ENCODE results near the gene RASGEF1B. TPM values are rescaled to one million over a fixed set of nuclear protein-coding genes. Genes with fewer than 3 reads are reported as not detected.

RASGEF1B gene
- 0.28 and 0.36 TPM in 2 replicates for total RNA-seq (2012; rRNA removed)
- polyA plus RNA-seq (2012; rRNA removed), result 0.09 TPM in 2 replicates
- polyA plus RNA-seq (2012; cell fraction: cytosol; rRNA removed), result 0.04 TPM in 1 of 2 replicates, not detected in the other
- 0.05 and 0.10 TPM in 2 replicates for polyA plus RNA-seq (2012; cell fraction: nucleus; rRNA removed; ENCODE audit: low replicate concordance)
- Bru-seq, nascent RNA, result percentile 43 among the genes with signal in this experiment
- percentile 35 among the genes with signal in this experiment for BruChase-seq, experiment 1, labeled RNA remaining after a 6-hour chase
- BruChase-seq, experiment 2, labeled RNA remaining after a 2-hour chase, result percentile 33 among the genes with signal in this experiment
- long read RNA-seq, partial matches to known transcripts, result 1 of 8 reads
- long read RNA-seq, other reads (novel, unspliced or antisense), result 4 of 8 reads

- no peak within 1 kb of the TSS for H2AK9ac ChIP-seq (replicated peaks; ENCODE audit: low read depth, low read length, poor library complexity)
- no peak within 1 kb of the TSS for H2BK5ac ChIP-seq (ENCODE audit: low read depth, low read length, poor library complexity, severe bottlenecking)
- no peak within 1 kb of the TSS for H3K14ac ChIP-seq (replicated peaks; ENCODE audit: low read depth, low read length)
- no peak within 1 kb of the TSS for H2AK5ac ChIP-seq (ENCODE audit: low read depth, low read length)
- 2% methylated on average over 17 of the region's 71 CpGs; no CpG with 5 or more reads in 1 of the 2 experiments for WGBS, 2 experiments (ENCODE audit: extremely low coverage in 2 of 2, insufficient read length in 1 of 2)
- H2BK15ac ChIP-seq (ENCODE audit: low read depth, low read length), result no peak within 1 kb of the TSS
- in situ Hi-C loops (cut with MboI; ENCODE audit: low sequenced_read_pairs) (no loop called here), intact Hi-C loops (cut with micrococcal nuclease) (loop anchor here (5.0 kb wide), 2 partner anchors 44 to 96 kb away; no protein-coding TSS in a partner anchor), dilution Hi-C loops (cut with HindIII; ENCODE audit: low sequenced_read_pairs, unreplicated experiment) (no loop called here)
- H3K18ac ChIP-seq (ENCODE audit: low read depth, low read length), result no peak within 1 kb of the TSS
- H4K5ac ChIP-seq (ENCODE audit: low read depth, low read length), result no peak within 1 kb of the TSS
- no peak within 1 kb of the TSS for H3K27ac ChIP-seq (ENCODE audit: insufficient read depth, low read length)
- H2AFZ ChIP-seq (replicated peaks; ENCODE audit: low read length, poor library complexity), result peak within 1 kb of the TSS; percentile 88
- no peak within 1 kb of the TSS for H4K8ac ChIP-seq (ENCODE audit: low read depth in 2 of 2, low read length in 2 of 2)
- no peaks in the 10 kb centered on the region for H3K9me3 ChIP-seq (ENCODE audit: control insufficient read depth, insufficient read depth, low read length)
- H4K20me1 ChIP-seq (ENCODE audit: insufficient read depth, low read length), result no peaks in the 10 kb centered on the region
- CTCF ChIA-PET, result interaction anchor here (1.0 to 2.0 kb wide), 4 partner anchors 13 to 797 kb away, joined by 3 to 5 read pairs (median 3); no protein-coding TSS in a partner anchor
- POLR2A ChIA-PET (ENCODE audit: unreplicated experiment), result no interaction called here
- no peaks in the 10 kb centered on the region for H3K79me1 ChIP-seq (ENCODE audit: low read depth in 1 of 2, low read length in 2 of 2)
- no peak within 1 kb of the TSS for H3K4ac ChIP-seq (ENCODE audit: low read depth, low read length)
- H3K9me1 ChIP-seq (ENCODE audit: insufficient read depth, low read length), result no peaks in the 10 kb centered on the region; the same call in 1 of the 2 replicates
- H3K23ac ChIP-seq (ENCODE audit: low read depth, low read length), result peak within 1 kb of the TSS; percentile 52; the same call in 1 of the 2 replicates
- H4K91ac ChIP-seq (ENCODE audit: insufficient read depth, low read depth, low read length), result no peak within 1 kb of the TSS
- ATAC-seq (ENCODE audit: low read depth) (peak; percentile 95), DNase-seq (peak; percentile 62)
- H3K4me2 ChIP-seq (ENCODE audit: low read depth, low read length), result peak within 1 kb of the TSS; percentile 95
- H3K36me3 ChIP-seq (ENCODE audit: control insufficient read depth, insufficient read depth, low read length), result no peaks in the 10 kb centered on the region
- H2BK20ac ChIP-seq (ENCODE audit: low read depth, low read length), result no peak within 1 kb of the TSS
- H3K27me3 ChIP-seq (ENCODE audit: control insufficient read depth, insufficient read depth, low read length), result peaks cover 27% of the 10 kb centered on the region
- peaks cover 2% of the 10 kb centered on the region; the same call in 1 of the 2 replicates for H3K4me1 ChIP-seq (ENCODE audit: control insufficient read depth, insufficient read depth, low read length)
- BruUV-seq (replicated peaks), result no TSS peak
- H3K4me3 ChIP-seq (ENCODE audit: insufficient read depth, low read depth, low read length), result peak within 1 kb of the TSS; percentile 77
- H2BK120ac ChIP-seq (ENCODE audit: low read depth, low read length), result no peak within 1 kb of the TSS
- no peak within 1 kb of the TSS for H3K56ac ChIP-seq (ENCODE audit: extremely low read depth, insufficient read depth, low read length)
- peak within 1 kb of the TSS; percentile 55; the same call in 1 of the 2 replicates for H3K9ac ChIP-seq (ENCODE audit: low read depth, low read length)
- TF ChIP-seq FOS (IDR thresholded peaks at IDR 0.05; ENCODE audit: low read depth, low read length) (no peak), RCOR1 (IDR thresholded peaks at IDR 0.05; ENCODE audit: insufficient replicate concordance, low read length) (no peak), CTCF (conservative IDR thresholded peaks at IDR 0.05; ENCODE audit: low read depth, low read length) (no peak), NFE2L2 (IDR thresholded peaks at IDR 0.05; ENCODE audit: low read depth, low read length) (no peak), CHD1 (IDR thresholded peaks at IDR 0.05; ENCODE audit: low read depth, low read length) (no peak), MAZ (IDR thresholded peaks at IDR 0.05; ENCODE audit: borderline replicate concordance, low read depth, low read length) (peak; percentile 52; the same call in 1 of the 2 replicates), POLR2A (IDR thresholded peaks at IDR 0.05; ENCODE audit: low read depth, low read length) (no peak), USF2 (IDR thresholded peaks at IDR 0.05; ENCODE audit: low read depth, low read length) (no peak), RFX5 (IDR thresholded peaks at IDR 0.05; ENCODE audit: low read depth, low read length) (no peak), BHLHE40 (IDR thresholded peaks at IDR 0.05; ENCODE audit: low read depth, low read length) (0 out of 2 replicates have a peak, but pooled peaks have one; percentile 23), MAFK (IDR thresholded peaks at IDR 0.05; ENCODE audit: low read depth, low read length) (no peak), RAD21 (IDR thresholded peaks at IDR 0.05; ENCODE audit: low read length) (no peak), ELK1 (IDR thresholded peaks at IDR 0.05; ENCODE audit: borderline replicate concordance, low read depth, low read length) (no peak)
Measured at GRCh38 chr4:81471588-81472280, at the start of gene RASGEF1B. TSS of gene RASGEF1B (minus strand) at chr4:81471907. CDS start at chr4:81459508, 12,399 bp downstream.

Measured in IMR-90 (cell line).